SK-N-SH treated with all-trans-retinoic acid at 6 μM for 48 hours (cell line): ENCODE measurements around the gene PIP4K2B.

Source experiments
- ATAC-seq: fragments of 200-7000 bp; cut with Tn5 transposase; 3 replicates; pipeline ENCODE4 v1.9.1; 2020; ENCODE audit warnings: mild to moderate bottlenecking, moderate library complexity
- CSDC2 ChIP-seq: fragments of 250-450 bp; sonication (Bioruptor Pico); IDR thresholded peaks from 2 replicates; pipeline ENCODE4 v1.5.0; 2020; ENCODE audit warnings: mild to moderate bottlenecking, moderate library complexity
- ESRRG ChIP-seq: fragments of 250-450 bp; sonication (Bioruptor Pico); IDR thresholded peaks from 2 replicates; pipeline ENCODE4 v1.6.1; 2021; ENCODE audit warnings: mild to moderate bottlenecking
- GLIS3 ChIP-seq: fragments of 250-450 bp; sonication (Bioruptor Pico); IDR thresholded peaks from 2 replicates; pipeline ENCODE4 v1.5.0; 2020; ENCODE audit warnings: mild to moderate bottlenecking, moderate library complexity
- ISL1 ChIP-seq: fragments of 250-450 bp; sonication (Bioruptor Pico); IDR thresholded peaks from 2 replicates; pipeline ENCODE4 v2.1.2; 2022; ENCODE audit warnings: mild to moderate bottlenecking, moderate library complexity
- PPARA ChIP-seq: fragments of 250-450 bp; sonication (Bioruptor Pico); IDR thresholded peaks from 2 replicates; pipeline ENCODE4 v1.5.0; 2020; ENCODE audit warnings: mild to moderate bottlenecking, borderline replicate concordance
- RARB ChIP-seq: fragments of 250-450 bp; sonication (Bioruptor Pico); IDR thresholded peaks from 2 replicates; pipeline ENCODE4 v1.8.0; 2021; ENCODE audit warnings: mild to moderate bottlenecking, moderate library complexity
- SNAI2 ChIP-seq: fragments of 250-450 bp; sonication (Bioruptor Pico); IDR thresholded peaks from 2 replicates; pipeline ENCODE4 v1.5.0; 2020; ENCODE audit warnings: mild to moderate bottlenecking, moderate library complexity
- TCF4 ChIP-seq: fragments of 250-450 bp; sonication (Bioruptor Pico); IDR thresholded peaks from 2 replicates; pipeline ENCODE4 v1.8.0; 2021; ENCODE audit warnings: mild to moderate bottlenecking, moderate library complexity, borderline replicate concordance
- ZC3H10 ChIP-seq: fragments of 250-450 bp; sonication (Bioruptor Pico); IDR thresholded peaks from 2 replicates; pipeline ENCODE4 v1.5.1; 2021; ENCODE audit warnings: mild to moderate bottlenecking, moderate library complexity
- ZFP3 ChIP-seq: fragments of 250-450 bp; sonication (Bioruptor Pico); IDR thresholded peaks from 2 replicates; pipeline ENCODE4 v1.5.0; 2020; ENCODE audit warnings: mild to moderate bottlenecking, moderate library complexity
- ZFP30 ChIP-seq: fragments of 450-650 bp; formaldehyde crosslinking; IDR thresholded peaks from 2 replicates; pipeline ENCODE4 v1.5.0; 2022; ENCODE audit warnings: mild to moderate bottlenecking, moderate library complexity
- ZNF70 ChIP-seq: fragments of 450-650 bp; formaldehyde crosslinking; IDR thresholded peaks from 2 replicates; pipeline ENCODE4 v1.5.0; 2020; ENCODE audit warnings: mild to moderate bottlenecking, moderate library complexity
- ZNF8 ChIP-seq: fragments of 450-650 bp; formaldehyde crosslinking; IDR thresholded peaks from 2 replicates; pipeline ENCODE4 v1.5.0; 2020; ENCODE audit warnings: mild to moderate bottlenecking, moderate library complexity
- TF ChIP-seq, protein P1 (sequence below): fragments of 250-450 bp; sonication (Bioruptor Pico); IDR thresholded peaks from 2 replicates; pipeline ENCODE4 v1.5.1; 2021; ENCODE audit warnings: mild to moderate bottlenecking, moderate library complexity
- TF ChIP-seq, protein P2 (sequence below): fragments of 250-450 bp; sonication (Bioruptor Pico); IDR thresholded peaks from 2 replicates; pipeline ENCODE4 v1.5.0; 2020; ENCODE audit warnings: mild to moderate bottlenecking, moderate library complexity
- TF ChIP-seq, protein P3 (sequence below): fragments of 250-450 bp; sonication (Bioruptor Pico); IDR thresholded peaks from 2 replicates; pipeline ENCODE4 v1.8.0; 2021; ENCODE audit warnings: low read depth, mild to moderate bottlenecking, moderate library complexity, borderline replicate concordance
- TF ChIP-seq, protein P4 (sequence below): fragments of 250-450 bp; sonication (Bioruptor Pico); IDR thresholded peaks from 2 replicates; pipeline ENCODE4 v1.8.0; 2020; ENCODE audit warnings: mild to moderate bottlenecking, moderate library complexity, borderline replicate concordance
- TF ChIP-seq, protein P5 (sequence below): fragments of 250-450 bp; sonication (Bioruptor Pico); IDR thresholded peaks from 2 replicates; pipeline ENCODE4 v1.5.1; 2020; ENCODE audit warnings: low read depth, mild to moderate bottlenecking, moderate library complexity

PIP4K2B gene

DNA sequence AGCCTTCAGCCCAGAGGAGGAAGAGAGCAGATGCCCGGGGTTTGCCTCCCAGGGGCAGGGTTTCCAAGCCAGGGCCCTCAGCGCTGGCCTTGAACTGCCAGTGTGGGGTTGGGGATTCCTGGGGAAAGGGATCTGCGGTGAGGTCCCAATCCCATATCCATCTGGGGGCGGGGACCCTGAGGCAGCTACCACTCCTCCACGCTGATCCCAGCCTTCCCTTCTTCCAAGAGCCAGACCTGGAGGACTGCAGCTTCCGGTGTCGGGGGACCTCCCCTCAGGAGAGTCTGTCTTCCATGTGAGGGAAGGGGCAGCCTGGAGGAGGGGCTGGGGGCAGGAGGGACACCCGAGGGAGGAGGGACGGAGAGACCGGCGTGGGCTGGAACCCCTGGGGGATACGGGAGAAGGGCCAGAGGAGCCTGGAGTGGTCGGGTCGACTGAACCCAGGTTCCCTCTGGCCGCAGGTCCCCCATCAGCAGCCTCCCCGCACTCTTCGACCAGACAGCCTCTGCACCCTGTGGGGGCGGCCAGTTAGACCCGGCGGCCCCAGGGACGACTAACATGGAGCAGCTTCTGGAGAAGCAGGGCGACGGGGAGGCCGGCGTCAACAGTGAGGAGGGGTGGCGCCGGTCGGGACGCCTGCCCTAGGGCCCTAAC lies 79.9 kb downstream of the PIP4K2B start:
- ATAC-seq: no peak

DNA sequence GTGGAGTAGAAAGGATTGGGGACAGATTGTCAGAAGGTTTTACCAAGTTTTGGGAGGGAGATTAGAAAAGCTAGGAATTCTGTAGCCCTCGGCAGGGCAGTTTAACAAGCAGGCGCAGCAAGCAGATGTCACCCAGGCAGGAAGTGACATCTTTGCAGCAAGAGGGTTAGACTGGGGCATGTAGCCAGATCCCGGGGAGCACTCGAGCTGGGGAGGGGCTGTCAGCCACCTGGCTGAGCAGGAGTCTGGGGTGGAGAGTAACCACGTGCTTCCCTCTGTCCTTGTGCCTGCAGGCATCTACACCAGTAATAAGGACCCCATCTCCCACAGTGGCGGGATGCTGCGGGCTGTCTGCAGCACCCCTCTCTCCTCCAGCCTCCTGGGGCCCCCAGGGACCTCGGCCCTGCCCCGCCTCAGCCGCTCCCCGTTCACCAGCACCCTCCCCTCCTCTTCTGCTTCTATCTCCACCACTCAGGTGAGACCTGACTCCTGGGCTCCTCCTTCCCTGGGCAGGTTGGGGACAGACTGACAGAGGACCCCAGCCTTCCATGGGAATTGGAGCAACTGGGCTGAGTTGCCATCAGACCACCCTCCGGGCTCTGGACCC lies 82.1 kb downstream of the PIP4K2B start:
- TF ChIP-seq, protein P1, sequence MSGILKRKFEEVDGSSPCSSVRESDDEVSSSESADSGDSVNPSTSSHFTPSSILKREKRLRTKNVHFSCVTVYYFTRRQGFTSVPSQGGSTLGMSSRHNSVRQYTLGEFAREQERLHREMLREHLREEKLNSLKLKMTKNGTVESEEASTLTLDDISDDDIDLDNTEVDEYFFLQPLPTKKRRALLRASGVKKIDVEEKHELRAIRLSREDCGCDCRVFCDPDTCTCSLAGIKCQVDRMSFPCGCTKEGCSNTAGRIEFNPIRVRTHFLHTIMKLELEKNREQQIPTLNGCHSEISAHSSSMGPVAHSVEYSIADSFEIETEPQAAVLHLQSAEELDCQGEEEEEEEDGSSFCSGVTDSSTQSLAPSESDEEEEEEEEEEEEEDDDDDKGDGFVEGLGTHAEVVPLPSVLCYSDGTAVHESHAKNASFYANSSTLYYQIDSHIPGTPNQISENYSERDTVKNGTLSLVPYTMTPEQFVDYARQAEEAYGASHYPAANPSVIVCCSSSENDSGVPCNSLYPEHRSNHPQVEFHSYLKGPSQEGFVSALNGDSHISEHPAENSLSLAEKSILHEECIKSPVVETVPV: no peak
- TF ChIP-seq, protein P2, sequence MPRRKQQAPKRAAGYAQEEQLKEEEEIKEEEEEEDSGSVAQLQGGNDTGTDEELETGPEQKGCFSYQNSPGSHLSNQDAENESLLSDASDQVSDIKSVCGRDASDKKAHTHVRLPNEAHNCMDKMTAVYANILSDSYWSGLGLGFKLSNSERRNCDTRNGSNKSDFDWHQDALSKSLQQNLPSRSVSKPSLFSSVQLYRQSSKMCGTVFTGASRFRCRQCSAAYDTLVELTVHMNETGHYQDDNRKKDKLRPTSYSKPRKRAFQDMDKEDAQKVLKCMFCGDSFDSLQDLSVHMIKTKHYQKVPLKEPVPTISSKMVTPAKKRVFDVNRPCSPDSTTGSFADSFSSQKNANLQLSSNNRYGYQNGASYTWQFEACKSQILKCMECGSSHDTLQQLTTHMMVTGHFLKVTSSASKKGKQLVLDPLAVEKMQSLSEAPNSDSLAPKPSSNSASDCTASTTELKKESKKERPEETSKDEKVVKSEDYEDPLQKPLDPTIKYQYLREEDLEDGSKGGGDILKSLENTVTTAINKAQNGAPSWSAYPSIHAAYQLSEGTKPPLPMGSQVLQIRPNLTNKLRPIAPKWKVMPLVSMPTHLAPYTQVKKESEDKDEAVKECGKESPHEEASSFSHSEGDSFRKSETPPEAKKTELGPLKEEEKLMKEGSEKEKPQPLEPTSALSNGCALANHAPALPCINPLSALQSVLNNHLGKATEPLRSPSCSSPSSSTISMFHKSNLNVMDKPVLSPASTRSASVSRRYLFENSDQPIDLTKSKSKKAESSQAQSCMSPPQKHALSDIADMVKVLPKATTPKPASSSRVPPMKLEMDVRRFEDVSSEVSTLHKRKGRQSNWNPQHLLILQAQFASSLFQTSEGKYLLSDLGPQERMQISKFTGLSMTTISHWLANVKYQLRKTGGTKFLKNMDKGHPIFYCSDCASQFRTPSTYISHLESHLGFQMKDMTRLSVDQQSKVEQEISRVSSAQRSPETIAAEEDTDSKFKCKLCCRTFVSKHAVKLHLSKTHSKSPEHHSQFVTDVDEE (CRISPR knock-in tag): no peak
- no peak for TF ChIP-seq GLIS3 (CRISPR knock-in tag)
- no peak for TF ChIP-seq RARB (CRISPR knock-in tag)
- TF ChIP-seq ZC3H10: no peak
- no peak for TF ChIP-seq ZFP3 (CRISPR knock-in tag)
- TF ChIP-seq ZNF8 (CRISPR knock-in tag): no peak
- TF ChIP-seq SNAI2: no peak
- TF ChIP-seq, protein P3, sequence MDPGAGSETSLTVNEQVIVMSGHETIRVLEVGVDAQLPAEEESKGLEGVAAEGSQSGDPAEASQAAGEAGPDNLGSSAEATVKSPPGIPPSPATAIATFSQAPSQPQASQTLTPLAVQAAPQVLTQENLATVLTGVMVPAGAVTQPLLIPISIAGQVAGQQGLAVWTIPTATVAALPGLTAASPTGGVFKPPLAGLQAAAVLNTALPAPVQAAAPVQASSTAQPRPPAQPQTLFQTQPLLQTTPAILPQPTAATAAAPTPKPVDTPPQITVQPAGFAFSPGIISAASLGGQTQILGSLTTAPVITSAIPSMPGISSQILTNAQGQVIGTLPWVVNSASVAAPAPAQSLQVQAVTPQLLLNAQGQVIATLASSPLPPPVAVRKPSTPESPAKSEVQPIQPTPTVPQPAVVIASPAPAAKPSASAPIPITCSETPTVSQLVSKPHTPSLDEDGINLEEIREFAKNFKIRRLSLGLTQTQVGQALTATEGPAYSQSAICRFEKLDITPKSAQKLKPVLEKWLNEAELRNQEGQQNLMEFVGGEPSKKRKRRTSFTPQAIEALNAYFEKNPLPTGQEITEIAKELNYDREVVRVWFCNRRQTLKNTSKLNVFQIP (CRISPR knock-in tag): no peak
- TF ChIP-seq ESRRG (CRISPR knock-in tag): no peak
- TF ChIP-seq PPARA: no peak
- TF ChIP-seq, protein P4, sequence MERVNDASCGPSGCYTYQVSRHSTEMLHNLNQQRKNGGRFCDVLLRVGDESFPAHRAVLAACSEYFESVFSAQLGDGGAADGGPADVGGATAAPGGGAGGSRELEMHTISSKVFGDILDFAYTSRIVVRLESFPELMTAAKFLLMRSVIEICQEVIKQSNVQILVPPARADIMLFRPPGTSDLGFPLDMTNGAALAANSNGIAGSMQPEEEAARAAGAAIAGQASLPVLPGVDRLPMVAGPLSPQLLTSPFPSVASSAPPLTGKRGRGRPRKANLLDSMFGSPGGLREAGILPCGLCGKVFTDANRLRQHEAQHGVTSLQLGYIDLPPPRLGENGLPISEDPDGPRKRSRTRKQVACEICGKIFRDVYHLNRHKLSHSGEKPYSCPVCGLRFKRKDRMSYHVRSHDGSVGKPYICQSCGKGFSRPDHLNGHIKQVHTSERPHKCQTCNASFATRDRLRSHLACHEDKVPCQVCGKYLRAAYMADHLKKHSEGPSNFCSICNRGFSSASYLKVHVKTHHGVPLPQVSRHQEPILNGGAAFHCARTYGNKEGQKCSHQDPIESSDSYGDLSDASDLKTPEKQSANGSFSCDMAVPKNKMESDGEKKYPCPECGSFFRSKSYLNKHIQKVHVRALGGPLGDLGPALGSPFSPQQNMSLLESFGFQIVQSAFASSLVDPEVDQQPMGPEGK: no peak
- TF ChIP-seq ZFP30 (CRISPR knock-in tag): no peak
- no peak for TF ChIP-seq CSDC2 (CRISPR knock-in tag)
- TF ChIP-seq, all 23 proteins: peak for 0
- no peak for ATAC-seq

More for the DNA sequence above, 79.9 kb downstream of the PIP4K2B start:
- TF ChIP-seq, protein P5, sequence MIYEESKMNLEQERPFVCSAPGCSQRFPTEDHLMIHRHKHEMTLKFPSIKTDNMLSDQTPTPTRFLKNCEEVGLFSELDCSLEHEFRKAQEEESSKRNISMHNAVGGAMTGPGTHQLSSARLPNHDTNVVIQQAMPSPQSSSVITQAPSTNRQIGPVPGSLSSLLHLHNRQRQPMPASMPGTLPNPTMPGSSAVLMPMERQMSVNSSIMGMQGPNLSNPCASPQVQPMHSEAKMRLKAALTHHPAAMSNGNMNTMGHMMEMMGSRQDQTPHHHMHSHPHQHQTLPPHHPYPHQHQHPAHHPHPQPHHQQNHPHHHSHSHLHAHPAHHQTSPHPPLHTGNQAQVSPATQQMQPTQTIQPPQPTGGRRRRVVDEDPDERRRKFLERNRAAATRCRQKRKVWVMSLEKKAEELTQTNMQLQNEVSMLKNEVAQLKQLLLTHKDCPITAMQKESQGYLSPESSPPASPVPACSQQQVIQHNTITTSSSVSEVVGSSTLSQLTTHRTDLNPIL (CRISPR knock-in tag): no peak
- TF ChIP-seq, protein P3 (CRISPR knock-in tag): no peak
- TF ChIP-seq ZNF70 (CRISPR knock-in tag): no peak

DNA sequence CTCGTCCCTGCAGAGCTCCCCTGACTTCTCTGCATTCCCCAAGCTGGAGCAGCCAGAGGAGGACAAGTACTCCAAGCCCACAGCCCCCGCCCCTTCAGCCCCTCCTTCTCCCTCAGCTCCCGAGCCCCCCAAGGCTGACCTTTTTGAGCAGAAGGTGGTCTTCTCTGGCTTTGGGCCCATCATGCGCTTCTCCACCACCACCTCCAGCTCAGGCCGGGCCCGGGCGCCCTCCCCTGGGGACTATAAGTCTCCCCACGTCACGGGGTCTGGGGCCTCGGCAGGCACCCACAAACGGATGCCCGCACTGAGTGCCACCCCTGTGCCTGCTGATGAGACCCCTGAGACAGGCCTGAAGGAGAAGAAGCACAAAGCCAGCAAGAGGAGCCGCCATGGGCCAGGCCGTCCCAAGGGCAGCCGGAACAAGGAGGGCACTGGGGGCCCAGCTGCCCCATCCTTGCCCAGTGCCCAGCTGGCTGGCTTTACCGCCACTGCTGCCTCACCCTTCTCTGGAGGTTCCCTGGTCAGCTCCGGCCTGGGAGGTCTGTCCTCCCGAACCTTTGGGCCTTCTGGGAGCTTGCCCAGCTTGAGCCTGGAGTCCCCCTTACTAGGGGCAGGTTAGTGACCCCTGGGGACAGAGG lies 82.9 kb downstream of the PIP4K2B start:
- TF ChIP-seq, protein P2 (CRISPR knock-in tag): no peak
- TF ChIP-seq ZNF8 (CRISPR knock-in tag) (no peak), ISL1 (CRISPR knock-in tag) (no peak), TCF4 (no peak)
- ATAC-seq: no peak
